Measurements from ENCODE around the gene MYADML2. TPM values are rescaled to one million over a fixed set of nuclear protein-coding genes. Genes with fewer than 3 reads are reported as not detected.
A peak's percentile ranks its signal among the peaks of the same experiment; 100 is the strongest.

MYADML2 gene
- total RNA-seq, 1 donor from 2014 or later, result 0.11 TPM

DNA sequence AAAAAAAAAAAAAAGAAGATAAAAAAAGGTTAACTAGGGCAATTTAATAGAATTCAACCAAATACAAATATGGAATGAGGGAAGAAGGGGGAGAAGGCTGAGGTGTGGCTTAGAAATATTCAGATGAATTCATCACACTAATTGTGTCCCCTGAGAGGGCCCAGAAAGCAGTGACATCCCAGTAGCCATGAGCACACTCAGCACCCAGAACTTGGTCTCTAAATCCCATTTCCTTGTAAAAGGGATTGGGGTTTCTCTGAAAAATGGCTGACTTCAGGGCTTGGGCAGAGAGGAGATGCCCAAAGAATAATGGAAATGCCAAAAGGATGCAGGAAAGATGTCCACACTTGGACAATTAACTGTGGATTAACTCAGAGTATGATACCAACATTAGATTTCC lies 26.4 kb upstream of the MYADML2 start:
- Histone ChIP-seq H3K9me3 (ENCODE audit: low read depth) (peaks cover 3% of the 10 kb centered on the region), H3K36me3 (no peaks in the 10 kb centered on the region), H3F3A (ENCODE audit: low read depth) (peaks cover 4% of the 10 kb centered on the region), H3K27ac (no peak overlapping the region), H4K20me1 (ENCODE audit: low read depth) (no peaks in the 10 kb centered on the region), H3K4me2 (no peak overlapping the region), H3K9ac (no peak overlapping the region), H2AFZ (replicated peaks) (no peak overlapping the region), H3K79me2 (ENCODE audit: low read depth) (peaks cover 7% of the 10 kb centered on the region), H3K4me1 (peaks cover 4% of the 10 kb centered on the region), H3K4me3 (no peak overlapping the region), H3K27me3 (peaks cover 59% of the 10 kb centered on the region)
- no peak for DNase-seq (ENCODE audit: low spot score)
- Mint-ChIP-seq H3K36me3 (no peaks in the 10 kb centered on the region), H3K27ac (no peak overlapping the region), H3K27me3 (ENCODE audit: insufficient read depth, low read depth) (peaks cover 14% of the 10 kb centered on the region), H3K4me3 (no peak overlapping the region), H3K9me3 (peaks cover 22% of the 10 kb centered on the region), H3K4me1 (peaks cover 19% of the 10 kb centered on the region)
- TF ChIP-seq EZH2phosphoT487 (IDR thresholded peaks at IDR 0.05) (no peak), CTCF (IDR thresholded peaks at IDR 0.05) (no peak)

GRCh38 chr17:81968850-81969812 lies 22.1 kb upstream of the MYADML2 start:
- H3K79me2 ChIP-seq (ENCODE audit: low read depth), result no peaks in the 10 kb centered on the region
- peaks cover 3% of the 10 kb centered on the region for H3K9me3 ChIP-seq (ENCODE audit: low read depth)
- H2AFZ ChIP-seq (replicated peaks), result no peak overlapping the region
- peak overlapping the region; percentile 18 for H3K4me3 Mint-ChIP-seq
- H3K27ac Mint-ChIP-seq, result peak overlapping the region; percentile 29
- no peak overlapping the region for H3K27ac ChIP-seq
- peaks cover 22% of the 10 kb centered on the region for H3K4me1 ChIP-seq
- H3K4me3 ChIP-seq, result no peak overlapping the region
- no peaks in the 10 kb centered on the region for H3K36me3 ChIP-seq
- no peak overlapping the region for H3K9ac ChIP-seq
- H4K20me1 ChIP-seq (ENCODE audit: low read depth), result no peaks in the 10 kb centered on the region
- peaks cover 19% of the 10 kb centered on the region for H3F3A ChIP-seq (ENCODE audit: low read depth)
- no peaks in the 10 kb centered on the region for H3K36me3 Mint-ChIP-seq
- H3K9me3 Mint-ChIP-seq, result peaks cover 10% of the 10 kb centered on the region
- no peak for DNase-seq (ENCODE audit: low spot score)
- peaks cover 23% of the 10 kb centered on the region for H3K27me3 Mint-ChIP-seq (ENCODE audit: insufficient read depth, low read depth)
- no peak overlapping the region for H3K4me2 ChIP-seq
- peaks cover 71% of the 10 kb centered on the region for H3K27me3 ChIP-seq
- TF ChIP-seq CTCF (IDR thresholded peaks at IDR 0.05), result no peak
- no peak for TF ChIP-seq EZH2phosphoT487 (IDR thresholded peaks at IDR 0.05)
- TF ChIP-seq EZH2 (IDR thresholded peaks at IDR 0.05), result no peak
- H3K4me1 Mint-ChIP-seq, result peaks cover 34% of the 10 kb centered on the region

- H3K27me3 ChIP-seq, result peaks cover 75% of the 10 kb centered on the region
- H3K27ac ChIP-seq, result no peak overlapping the region
- H3K36me3 Mint-ChIP-seq, result no peaks in the 10 kb centered on the region
- H3K36me3 ChIP-seq, result no peaks in the 10 kb centered on the region
- peak overlapping the region; percentile 81 for H3K27ac Mint-ChIP-seq
- peaks cover 22% of the 10 kb centered on the region for H3K4me1 ChIP-seq
- H3K4me3 ChIP-seq, result no peak overlapping the region
- peaks cover 19% of the 10 kb centered on the region for H3F3A ChIP-seq (ENCODE audit: low read depth)
- peaks cover 20% of the 10 kb centered on the region for H3K27me3 Mint-ChIP-seq (ENCODE audit: insufficient read depth, low read depth)
- peaks cover 9% of the 10 kb centered on the region for H3K9me3 Mint-ChIP-seq
- no peak for TF ChIP-seq CTCF (IDR thresholded peaks at IDR 0.05)
- TF ChIP-seq EZH2 (IDR thresholded peaks at IDR 0.05), result no peak
- no peak for TF ChIP-seq EZH2phosphoT487 (IDR thresholded peaks at IDR 0.05)
- no peaks in the 10 kb centered on the region for H3K79me2 ChIP-seq (ENCODE audit: low read depth)
- no peak overlapping the region for H3K9ac ChIP-seq
- no peaks in the 10 kb centered on the region for H4K20me1 ChIP-seq (ENCODE audit: low read depth)
- peak overlapping the region; percentile 47 for H3K4me2 ChIP-seq
- peak overlapping the region; percentile 73 for H3K4me3 Mint-ChIP-seq
- peaks cover 37% of the 10 kb centered on the region for H3K4me1 Mint-ChIP-seq
- DNase-seq (ENCODE audit: low spot score), result no peak
- H3K9me3 ChIP-seq (ENCODE audit: low read depth), result no peaks in the 10 kb centered on the region
- no peak overlapping the region for H2AFZ ChIP-seq (replicated peaks)
Measured at GRCh38 chr17:81968396-81968745, 21.3 kb upstream of the MYADML2 start.

Measured in neural progenitor cell (in vitro differentiated cells).